HG02981 (cell line): ENCODE results near the gene RNF39.
"Not testable (repeated sequence)": the region's sequence is repeated elsewhere in the genome, so short reads cannot be mapped to it uniquely, and the experiment has no call there.

Source experiments
- ATAC-seq: cut with Tn5 transposase; IDR thresholded peaks from one replicate; pipeline ENCODE4 v1.9.1; 2021; ENCODE audit warnings: mild to moderate bottlenecking, moderate library complexity; ENCODE audit not compliant: unreplicated experiment

RNF39 gene

DNA sequence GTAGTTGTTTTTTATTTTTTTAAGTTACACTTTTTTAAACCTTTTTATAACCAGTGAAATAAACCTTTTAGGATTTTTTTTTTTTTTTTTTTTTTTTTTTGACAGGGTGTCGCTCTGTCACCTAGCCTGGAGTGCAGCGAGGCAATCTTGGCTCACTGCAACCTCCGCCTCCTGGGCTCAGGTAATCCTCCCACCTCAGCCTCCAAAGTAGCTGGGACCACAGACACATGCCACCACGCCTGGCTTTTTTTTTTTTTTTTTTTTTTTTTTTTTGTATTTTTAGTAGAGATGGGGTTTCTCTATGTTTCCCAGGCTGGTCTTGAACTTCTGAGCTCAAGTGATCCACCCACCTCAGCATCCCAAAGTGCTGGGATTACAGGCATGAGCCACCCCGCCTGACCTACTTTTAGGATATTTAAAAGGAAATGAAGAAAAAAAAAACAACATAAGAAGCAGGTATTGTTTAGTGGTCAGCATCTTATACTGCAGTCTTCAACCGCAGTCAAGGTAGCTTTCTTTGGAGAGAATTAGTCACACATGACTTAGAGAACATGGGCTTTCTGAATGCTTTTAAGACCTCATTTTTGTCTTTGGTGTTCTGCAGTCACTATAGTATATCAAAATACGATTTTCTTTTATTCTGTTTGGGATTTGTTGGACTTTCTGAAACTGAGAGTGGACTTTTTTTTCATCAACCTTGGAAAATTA is 12.9 kb downstream of the RNF39 start:
- no peak for ATAC-seq

DNA sequence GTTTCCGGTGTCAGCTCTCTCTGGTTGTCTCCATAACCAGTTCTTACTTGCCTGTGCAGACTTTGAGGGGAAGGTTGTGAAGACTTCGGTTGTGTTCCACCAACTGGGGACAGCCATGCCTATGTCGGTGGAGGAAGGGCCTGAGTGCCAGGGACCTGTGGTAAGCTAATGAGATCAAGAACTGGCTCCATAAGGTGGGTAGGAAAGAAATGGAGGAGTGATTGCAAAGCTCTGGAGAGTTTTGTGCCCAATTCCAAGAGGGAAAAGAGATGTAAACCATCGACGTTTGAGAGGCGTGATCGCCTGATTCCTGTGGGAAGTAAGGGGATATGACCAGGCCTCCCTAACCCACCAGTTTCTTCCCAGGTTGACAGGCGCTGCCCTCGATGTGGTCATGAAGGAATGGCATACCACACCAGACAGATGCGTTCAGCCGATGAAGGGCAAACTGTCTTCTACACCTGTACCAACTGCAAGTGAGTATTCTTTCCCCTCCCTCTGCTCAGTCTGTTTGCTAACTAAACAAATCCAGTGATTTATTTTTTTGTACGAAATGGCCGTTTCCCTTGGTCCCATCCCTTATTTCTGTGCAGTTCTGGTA is 13.6 kb downstream of the RNF39 start:
- peak; percentile 11 for ATAC-seq

DNA sequence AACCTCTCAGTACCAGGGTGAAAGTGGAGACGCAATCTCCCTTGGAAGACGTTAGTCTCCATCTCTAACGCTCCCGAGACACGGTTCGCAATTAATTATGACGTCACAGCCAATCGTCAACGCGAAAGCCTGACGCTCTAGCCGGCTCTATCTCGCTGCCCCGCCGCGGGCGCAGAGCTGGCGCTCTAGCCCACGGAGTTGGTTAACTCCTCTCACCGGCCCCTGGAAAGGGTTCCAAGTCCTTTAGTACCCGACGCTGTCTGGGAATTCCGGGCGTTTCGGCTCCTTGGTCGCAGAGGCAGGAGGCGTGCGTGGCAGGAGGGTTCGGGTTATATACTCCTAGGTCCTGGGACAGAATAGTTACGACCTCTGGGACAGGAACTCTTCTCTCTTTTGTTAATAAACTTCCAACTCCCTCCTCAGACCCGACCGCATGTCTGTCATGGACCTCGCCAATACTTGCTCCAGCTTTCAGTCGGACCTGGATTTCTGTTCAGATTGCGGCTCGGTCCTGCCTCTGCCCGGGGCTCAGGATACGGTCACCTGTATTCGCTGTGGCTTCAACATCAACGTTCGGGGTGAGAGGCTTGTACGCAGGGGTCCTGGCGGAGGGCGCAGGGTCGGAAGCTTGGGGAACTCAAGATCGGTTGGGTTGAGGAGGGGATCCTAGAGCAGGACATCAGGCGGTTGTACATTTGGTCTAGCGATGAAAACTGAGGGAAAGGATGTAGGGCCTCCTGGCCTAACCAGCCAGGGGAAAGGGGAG is 14.3 kb downstream of the RNF39 start, which contains the start of gene POLR1H:
Gene POLR1H (plus strand): TSS at position 174 of the 766 bp plus-strand sequence. CDS start 260 bp downstream, at position 434.
- ATAC-seq, result peak; percentile 85

DNA sequence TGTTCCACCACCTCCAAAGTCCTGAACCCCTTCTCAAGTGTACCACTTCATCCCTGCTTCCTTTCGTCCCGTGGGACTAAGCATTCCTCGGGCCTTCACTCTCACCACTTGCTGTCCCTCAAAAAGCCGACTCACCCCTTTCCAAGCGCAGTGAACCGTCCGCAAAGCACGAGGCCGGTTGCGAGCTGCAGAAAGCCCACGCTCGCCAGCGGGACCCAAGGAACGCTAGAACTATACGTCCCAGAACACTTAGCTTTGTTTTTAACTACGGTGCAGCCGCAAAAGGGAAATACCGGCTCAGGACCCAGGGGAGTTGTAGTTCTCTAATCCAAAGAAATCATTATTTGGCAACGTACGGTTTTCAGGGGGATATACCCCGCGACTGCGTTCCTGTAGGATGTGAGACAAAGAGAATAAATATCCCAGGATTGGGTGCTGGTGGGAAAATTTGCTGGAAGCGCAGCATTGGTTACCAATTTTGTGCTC is 14.9 kb downstream of the RNF39 start:
- ATAC-seq, result peak; percentile 29

DNA sequence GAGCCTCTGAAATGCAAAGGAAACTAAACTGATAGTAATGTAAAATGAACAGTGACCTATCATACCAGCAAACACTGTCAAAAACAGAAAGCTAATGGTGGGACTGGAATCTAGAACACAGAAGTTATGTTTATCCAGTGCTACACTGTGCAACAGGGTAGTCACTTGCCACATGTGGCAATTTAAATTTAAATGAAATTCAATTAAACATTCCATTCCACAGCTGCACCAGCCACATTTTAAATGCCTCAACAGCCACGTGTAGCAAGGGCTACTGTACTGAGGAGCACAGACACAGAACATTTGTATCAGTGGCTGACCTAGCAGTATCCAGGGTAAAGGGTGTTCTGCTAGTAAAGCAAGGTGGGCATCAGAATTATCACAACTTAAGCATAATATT is 20.1 kb downstream of the RNF39 start:
- ATAC-seq, result no peak

DNA sequence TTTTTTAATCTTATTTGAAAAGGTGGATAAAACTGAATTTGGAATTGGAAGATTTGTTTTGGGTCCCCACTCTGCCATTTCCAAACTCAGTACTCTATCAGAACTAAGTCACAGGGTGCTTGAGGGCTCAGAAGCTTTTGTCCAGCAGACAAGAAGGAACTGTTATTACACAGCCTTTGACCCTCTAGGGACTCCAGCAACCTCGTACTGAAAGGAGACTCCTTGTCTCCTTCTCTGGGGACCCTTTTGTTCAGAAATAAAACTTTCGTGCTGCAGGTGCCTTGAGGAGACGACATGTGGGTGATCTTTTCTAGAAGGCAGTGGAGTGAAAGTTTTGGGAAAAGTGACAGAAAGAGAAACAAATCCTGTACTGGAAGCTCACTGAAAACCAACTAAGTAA is 21.9 kb downstream of the RNF39 start:
- ATAC-seq, result no peak

DNA sequence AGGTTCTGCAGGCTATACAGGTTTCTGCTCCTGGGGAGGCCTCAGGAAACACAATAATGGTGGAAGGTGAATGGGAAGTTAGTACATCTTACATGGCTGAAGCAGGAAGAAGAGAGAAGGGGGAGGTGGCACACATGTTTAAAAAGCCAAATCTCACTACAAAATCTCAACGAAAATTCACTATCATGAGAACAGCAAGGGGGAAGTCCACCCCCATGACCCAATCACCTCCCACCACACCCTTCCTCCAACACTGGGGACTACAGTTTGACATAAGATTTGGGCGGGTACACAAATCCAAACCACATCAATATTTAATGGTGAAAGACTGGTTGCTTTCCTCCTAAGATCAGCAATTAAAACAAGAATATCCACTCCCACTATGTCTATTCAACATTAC is 28.3 kb downstream of the RNF39 start:
- no peak for ATAC-seq

DNA sequence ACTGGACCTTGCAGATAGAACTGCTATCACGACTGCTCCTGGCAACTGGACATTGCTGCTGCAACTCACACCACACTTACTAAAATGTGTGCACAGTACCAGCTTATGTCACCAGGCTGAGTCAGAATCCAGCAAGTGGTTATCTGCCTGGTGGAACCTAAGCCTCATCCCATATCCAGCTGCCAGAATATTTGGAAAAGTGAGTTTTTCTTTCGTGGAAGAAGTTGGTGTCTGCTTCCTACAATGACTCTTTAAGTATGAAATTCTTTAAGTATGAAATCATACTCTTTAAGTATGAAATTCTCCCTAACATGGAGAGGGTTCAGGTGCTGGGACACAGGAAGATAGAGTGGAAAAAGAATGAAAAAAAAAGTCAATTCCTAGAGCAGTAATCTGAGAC is 30.9 kb downstream of the RNF39 start:
- ATAC-seq, result no peak

DNA sequence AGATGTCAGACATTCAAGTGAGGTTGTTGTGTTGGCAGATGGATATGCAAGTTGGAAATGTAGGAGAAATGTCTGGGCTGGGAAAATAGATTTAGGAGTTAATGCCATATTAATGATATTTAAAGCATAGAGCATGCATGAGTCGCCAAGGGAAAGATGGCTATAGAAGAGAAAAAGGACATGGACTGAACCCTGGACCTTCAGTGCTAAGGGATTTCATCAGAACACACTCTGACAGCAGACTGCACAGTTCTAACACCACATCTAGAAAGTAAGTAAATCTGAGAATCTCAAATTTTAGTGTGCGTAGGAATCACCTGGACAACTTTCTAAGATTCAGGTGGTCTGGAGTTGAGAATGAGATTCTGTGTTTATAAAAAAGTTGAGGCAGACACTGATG is 31.8 kb downstream of the RNF39 start:
- no peak for ATAC-seq

DNA sequence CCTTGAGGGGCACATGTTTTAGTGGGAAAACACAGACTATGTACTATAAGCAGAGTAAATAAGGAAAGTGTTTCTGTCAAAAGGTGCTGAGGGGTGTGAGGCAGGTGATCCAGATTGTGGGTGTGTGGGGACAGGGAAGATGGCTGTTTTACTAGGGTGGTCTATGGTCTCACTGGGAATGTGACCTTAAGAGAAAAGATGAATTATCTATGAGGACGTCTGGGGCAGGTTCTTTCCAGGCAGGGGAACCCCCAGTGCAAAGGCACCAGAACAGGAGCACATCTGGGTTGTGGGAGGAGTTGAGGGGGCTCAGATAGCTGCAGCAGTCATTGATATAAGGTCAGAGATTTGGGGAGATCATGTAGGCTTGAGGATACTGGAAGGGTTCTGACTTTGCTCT is 32.7 kb downstream of the RNF39 start:
- no peak for ATAC-seq

DNA sequence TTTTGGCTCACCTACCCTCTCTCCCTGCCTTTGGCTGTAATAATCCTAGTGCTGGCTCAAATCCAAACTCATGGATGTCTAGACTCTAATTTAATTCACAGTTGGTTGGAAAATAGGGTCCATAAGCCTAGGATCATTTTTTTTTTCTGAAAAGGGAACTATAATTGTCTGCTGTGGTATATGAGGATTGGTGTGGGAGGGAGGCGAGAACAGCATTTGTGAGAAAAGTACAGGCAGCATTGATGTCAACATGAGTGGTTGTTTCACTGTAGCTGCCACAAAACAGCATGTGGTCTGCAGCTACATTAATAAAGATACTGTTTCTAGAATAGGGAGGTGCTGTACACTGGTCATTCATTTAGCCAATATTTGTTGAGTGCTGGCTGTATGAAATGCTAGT is 33.1 kb downstream of the RNF39 start:
- no peak for ATAC-seq

DNA sequence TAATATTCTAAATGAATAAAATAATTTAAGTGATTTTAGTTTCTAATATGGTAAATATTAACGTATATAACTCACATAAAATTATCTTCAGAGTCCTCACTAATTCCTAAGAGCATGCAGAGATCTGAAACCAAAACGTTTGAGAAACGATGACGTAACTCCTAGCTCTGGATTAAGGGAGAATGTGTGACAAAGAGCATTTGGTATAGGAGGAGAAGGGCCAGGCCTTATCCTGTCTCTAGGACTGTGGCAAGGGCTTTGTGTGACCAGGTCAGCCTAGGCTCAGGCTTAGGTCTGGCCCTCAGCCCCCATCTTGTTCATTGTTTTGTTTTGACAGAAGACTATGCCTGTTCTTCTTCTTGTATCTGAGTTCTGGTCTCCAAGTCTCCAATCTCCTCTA is 33.7 kb downstream of the RNF39 start:
- no peak for ATAC-seq

DNA sequence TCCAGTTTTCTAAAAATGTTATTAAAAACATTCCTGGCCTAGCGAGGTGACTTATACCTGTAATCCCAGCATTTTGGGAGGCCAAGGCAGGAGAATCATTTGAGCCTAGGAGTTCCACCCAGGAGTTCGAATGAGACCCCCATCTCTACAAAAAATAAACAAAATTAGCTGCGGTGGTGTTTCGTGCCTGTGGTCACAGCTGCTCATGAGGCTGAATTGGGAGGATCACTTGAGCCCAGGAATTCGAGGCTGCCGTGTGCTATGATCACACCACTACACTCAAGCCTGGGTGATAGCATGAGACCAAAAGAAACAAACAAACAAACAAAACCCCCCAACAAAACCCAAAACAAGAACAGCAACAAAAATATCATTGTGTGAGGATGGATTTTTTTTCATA is 34.3 kb downstream of the RNF39 start:
- no peak for ATAC-seq

DNA sequence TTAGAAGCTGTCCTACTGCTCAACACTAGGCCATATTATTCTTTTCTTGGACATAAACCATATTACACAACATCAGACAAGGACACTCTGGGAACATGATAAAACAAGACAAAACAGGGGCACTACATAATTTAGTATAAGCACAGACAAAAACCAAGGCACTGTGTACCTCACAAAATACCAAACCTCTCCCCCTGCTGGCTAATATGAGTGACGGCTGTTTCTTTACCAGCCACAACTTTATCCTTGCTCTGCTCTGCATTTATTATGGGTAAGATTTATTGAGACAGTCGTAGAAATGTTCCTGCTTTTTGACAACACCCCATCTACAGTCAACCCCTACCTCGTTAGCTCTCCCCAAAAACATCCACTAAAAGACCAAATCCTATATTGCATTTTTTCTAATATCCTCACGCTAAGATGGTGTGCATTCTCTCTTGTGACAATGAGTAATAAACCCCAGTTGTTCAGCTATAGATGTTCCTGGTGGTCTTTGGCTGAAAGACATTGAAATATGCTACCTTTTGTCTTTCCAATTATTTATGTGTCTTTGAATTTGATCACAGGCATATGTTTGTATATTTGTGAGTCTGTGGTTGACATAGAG is 38.3 kb downstream of the RNF39 start:
- ATAC-seq, result no peak

DNA sequence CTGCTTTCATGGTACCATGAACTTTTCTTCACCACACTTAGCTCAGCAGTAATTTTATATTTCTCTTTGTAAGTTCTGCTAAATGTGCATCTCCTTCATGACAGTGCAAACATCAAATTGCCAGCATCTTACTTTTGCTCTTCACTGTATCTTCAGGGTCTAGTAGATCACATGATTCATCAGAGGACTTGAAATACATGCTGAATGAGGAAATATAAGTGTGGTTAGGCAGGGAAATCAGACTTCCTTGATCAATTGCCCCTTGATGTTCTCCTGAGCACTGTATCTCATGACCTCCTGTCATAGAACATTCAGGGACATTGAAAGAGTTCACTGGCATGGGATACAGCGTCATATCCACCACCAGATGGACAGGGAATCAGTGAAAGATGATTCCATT is 39.8 kb downstream of the RNF39 start:
- ATAC-seq, result no peak

DNA sequence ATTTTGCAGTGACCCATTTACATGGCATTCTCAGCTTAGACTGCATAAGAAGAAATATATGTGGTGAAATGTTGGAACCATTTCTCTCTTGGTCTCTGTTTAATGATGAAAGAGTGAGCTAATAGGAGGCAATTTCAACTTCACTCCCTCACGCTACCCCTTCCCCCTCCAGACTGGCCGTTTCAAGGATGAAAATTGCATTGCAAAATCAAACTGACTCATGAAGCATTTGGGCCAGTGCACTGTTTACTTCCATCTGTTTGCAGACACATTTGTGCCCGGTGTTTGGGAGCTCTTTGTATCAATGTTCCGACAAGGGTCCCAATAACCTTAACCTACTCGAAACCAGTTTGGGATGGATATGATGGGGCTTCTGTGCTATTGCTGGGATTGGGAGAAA is 42.1 kb downstream of the RNF39 start:
- ATAC-seq, result not testable (repeated sequence)

DNA sequence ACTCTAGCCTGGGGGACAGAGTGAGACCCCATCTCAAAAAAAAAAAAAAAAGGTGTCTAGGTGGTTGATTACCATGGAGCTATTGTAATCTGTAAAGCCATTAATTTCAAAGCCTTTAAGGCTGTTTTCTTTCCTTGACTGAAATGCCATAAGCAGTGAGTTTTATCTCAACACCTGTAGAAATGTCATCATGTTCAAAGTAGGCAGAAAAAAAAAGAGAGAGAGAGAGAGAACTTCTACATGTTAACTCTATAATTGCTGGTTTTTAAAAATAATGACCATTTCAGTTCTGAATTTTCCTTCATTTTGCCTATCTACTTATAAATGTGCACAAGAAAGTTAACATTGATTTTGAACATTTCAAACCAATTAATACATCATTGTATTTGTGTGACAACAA is 44.2 kb downstream of the RNF39 start:
- no peak for ATAC-seq

DNA sequence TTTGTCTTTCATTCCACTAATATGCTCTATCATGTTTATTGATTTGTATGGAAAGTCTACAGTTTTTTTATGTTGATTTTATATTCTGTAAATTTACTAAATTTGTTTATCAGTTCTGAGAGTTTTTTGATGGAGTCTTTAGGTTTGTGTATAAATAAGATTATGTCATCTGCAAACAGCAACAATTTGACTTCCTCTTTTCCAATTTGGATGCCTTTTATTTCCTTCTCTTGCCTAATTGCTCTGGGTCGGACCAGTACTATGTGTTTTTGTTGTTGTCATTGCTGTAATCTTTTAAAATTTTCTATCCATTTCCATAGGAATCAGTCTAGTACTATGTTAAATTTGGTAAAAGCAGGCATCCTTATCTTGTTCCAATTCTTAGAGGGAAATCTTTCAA is 46.0 kb downstream of the RNF39 start:
- ATAC-seq, result no peak

DNA sequence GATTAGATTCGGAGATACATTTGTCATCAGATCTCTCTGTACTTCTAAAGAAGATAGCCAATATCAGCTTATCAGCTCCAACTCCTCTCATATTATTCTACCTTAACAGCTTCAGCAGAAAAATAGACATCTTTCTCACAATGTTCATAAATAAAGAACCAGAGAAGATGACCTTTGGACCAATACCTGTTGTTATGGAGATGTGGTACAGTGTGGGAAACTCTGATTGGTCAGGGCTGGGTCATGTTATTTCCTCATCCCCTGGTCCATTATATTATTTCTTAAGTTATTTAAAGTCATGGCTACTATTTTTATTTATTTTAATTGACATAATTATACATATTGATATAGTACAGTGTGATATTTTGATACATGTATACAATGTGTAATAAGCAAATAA is 50.4 kb downstream of the RNF39 start:
- ATAC-seq, result no peak

DNA sequence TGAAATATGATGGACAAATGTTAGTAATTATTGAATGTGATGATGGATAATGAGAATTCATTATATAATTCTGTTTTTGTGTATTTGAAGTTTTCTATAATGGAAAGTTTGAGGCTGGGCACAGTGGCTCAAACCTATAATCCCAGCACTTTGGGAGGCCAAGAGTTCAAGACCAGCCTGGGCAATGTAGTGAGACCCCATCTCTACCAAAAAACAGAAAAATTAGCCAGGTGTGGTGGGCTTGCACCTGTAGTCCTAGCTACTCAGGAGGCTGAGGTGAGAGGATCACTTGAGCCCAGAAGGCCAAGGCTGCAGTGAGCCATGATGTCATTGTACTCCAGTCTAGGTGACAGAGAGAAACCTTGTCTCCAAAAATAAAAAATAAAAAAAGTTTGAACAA is 52.9 kb downstream of the RNF39 start:
- not testable (repeated sequence) for ATAC-seq

DNA sequence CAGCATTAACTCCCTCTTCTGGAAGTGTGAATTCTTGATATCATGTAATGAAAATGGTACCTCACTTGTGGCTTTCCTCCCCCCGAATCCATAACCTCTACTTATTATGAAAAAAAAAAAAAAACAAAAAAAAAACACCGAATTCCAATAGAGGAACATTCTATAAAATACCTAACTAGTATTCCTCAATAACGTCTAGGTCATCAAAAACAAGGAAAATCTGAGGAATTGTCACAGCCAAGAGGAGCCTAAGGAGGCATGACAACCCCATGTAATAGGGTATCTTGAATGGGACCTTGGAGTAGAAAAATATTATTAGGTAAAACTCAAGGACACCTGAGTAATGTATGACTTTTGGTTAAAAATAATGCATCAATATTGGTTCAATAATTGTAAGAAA is 53.4 kb downstream of the RNF39 start:
- ATAC-seq, result no peak

DNA sequence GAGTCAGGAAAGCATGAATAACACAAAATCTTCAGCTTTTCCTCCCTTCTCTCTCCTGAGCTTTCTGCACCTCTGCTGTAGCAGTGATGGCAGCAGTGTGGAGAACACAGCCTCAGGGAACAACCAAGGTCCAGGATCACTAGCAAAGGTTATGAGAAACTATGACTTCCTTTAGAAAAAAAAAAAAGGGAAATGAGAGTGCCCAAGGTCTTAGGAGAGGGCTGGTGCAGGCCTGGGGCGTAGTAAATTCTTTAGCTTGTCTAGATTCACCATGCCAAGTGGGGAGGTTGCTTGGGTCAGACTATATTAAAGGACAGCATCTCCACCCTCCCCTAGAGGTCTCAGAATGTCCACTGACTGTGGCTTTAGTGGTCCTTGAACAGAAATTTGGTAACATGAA is 54.9 kb downstream of the RNF39 start:
- no peak for ATAC-seq
